H1 (cell line): ENCODE measurements around the gene GRID1. TPM values are rescaled to one million over a fixed set of nuclear protein-coding genes. Genes with fewer than 3 reads are reported as not detected.
A peak's percentile ranks its signal among the peaks of the same experiment; 100 is the strongest.

Source experiments
- CTCF ChIA-PET: fragments of 300-600 bp; sonication (Branson Sonifier 250); formaldehyde crosslinking; loops from one replicate; lab custom pipeline; 2021; ENCODE audit not compliant: partially characterized antibody; lab: Charles Lee
- POLR2A ChIA-PET: fragments of 300-600 bp; sonication (Branson Sonifier 250); formaldehyde crosslinking; loops from one replicate; lab custom pipeline; 2021; ENCODE audit warnings: inconsistent platforms; ENCODE audit not compliant: partially characterized antibody; lab: Charles Lee
- DNase-seq, 2 experiments: peaks; one replicate each; pipeline versions ENCODE4 v3.0.0 to v3.0.0-alpha.2; 2010 to 2022; ENCODE audit warnings: low spot score in 2 of 2, low read depth in 1 of 2, mixed read lengths in 1 of 2
- FAIRE-seq: peaks from 2 replicates; lab custom pipeline; 2011; peaks lifted over from hg19 to GRCh38; lab: Jason Lieb, UNC
- H2AFZ ChIP-seq: 2 replicates; pipeline ENCODE4 v1.8.1; 2012; ENCODE audit warnings: low read length, inconsistent platforms
- H2AK5ac ChIP-seq: 2 replicates; pipeline ENCODE4 v1.6.1; 2013; ENCODE audit warnings: low read depth, low read length
- H2BK120ac ChIP-seq: replicated peaks from 2 replicates; pipeline ENCODE3; 2013; ENCODE audit warnings: low read depth, low read length, inconsistent platforms
- H2BK12ac ChIP-seq: 2 replicates; pipeline ENCODE4 v1.6.1; 2013; ENCODE audit warnings: low read depth, low read length
- H2BK15ac ChIP-seq: 2 replicates; pipeline ENCODE4 v1.6.1; 2013; ENCODE audit warnings: low read length
- H2BK20ac ChIP-seq: 2 replicates; pipeline ENCODE4 v1.6.1; 2013; ENCODE audit warnings: low read length
- H2BK5ac ChIP-seq: 2 replicates; pipeline ENCODE4 v1.6.1; 2013; ENCODE audit warnings: low read depth, low read length
- H3K14ac ChIP-seq: 2 replicates; pipeline ENCODE4 v1.6.1; 2013; ENCODE audit warnings: inconsistent platforms; ENCODE audit not compliant: insufficient read length
- H3K18ac ChIP-seq: 2 replicates; pipeline ENCODE4 v1.6.1; 2013; ENCODE audit warnings: low read length; ENCODE audit errors: extremely low read depth
- H3K23ac ChIP-seq: 2 replicates; pipeline ENCODE4 v1.6.1; 2013; ENCODE audit warnings: inconsistent platforms; ENCODE audit not compliant: insufficient read length
- H3K23me2 ChIP-seq: 2 replicates; pipeline ENCODE4 v1.6.1; 2013; ENCODE audit warnings: low read depth, low read length
- H3K27ac ChIP-seq: 2 replicates; pipeline ENCODE4 v1.6.1; 2011; ENCODE audit warnings: low read depth, low read length, inconsistent platforms
- H3K27me3 ChIP-seq, 4 experiments: replicated peaks in 1 of 4; 1 replicate in 1 of 4; 2 replicates in 3 of 4; pipeline versions ENCODE4 v1.6.1 to v1.8.1; 2011 to 2013; ENCODE audit warnings: low read length in 3 of 4, mild to moderate bottlenecking in 3 of 4, inconsistent platforms in 2 of 4, mixed read lengths in 2 of 4, moderate library complexity in 1 of 4; ENCODE audit not compliant: control insufficient read depth in 3 of 4, insufficient read depth in 3 of 4; ENCODE audit errors: extremely low read depth in 1 of 4
- H3K36me3 ChIP-seq, 4 experiments: 2 replicates each; pipeline versions ENCODE4 v1.6.1 to v1.8.1; 2011 to 2013; ENCODE audit warnings: mild to moderate bottlenecking in 4 of 4, low read length in 3 of 4, moderate library complexity in 2 of 4, control low read depth in 1 of 4, inconsistent platforms in 1 of 4; ENCODE audit not compliant: insufficient read depth in 4 of 4, control insufficient read depth in 2 of 4
- H3K4ac ChIP-seq: replicated peaks from 2 replicates; pipeline ENCODE3; 2013; ENCODE audit warnings: low read length, low read depth, mixed read lengths, inconsistent platforms; ENCODE audit not compliant: insufficient read length
- H3K4me1 ChIP-seq, 4 experiments: replicated peaks in 1 of 4; 1 replicate in 1 of 4; 2 replicates in 3 of 4; pipeline versions ENCODE4 v1.6.1 to v1.8.1; 2011 to 2013; ENCODE audit warnings: low read length in 3 of 4, inconsistent platforms in 2 of 4, mixed read lengths in 1 of 4; ENCODE audit not compliant: insufficient read depth in 4 of 4, control insufficient read depth in 3 of 4
- H3K4me2 ChIP-seq, 2 experiments: 2 replicates each; pipeline versions ENCODE4 v1.6.1 to v1.8.1; 2011 to 2013; ENCODE audit warnings: low read depth in 2 of 2, low read length in 2 of 2, control low read depth in 1 of 2, inconsistent platforms in 1 of 2, mild to moderate bottlenecking in 1 of 2; ENCODE audit not compliant: insufficient read depth in 1 of 2
- H3K4me3 ChIP-seq, 4 experiments: fragments of 200-600, 300-600 bp in 1 of 4; sonication (generic), shearing (Covaris generic), sonication (Bioruptor Twin) in 1 of 4; 2 replicates each; pipeline versions ENCODE4 v1.5.1 to v1.8.1; 2011 to 2016; ENCODE audit warnings: low read length in 4 of 4, low read depth in 3 of 4, control low read depth in 2 of 4, inconsistent platforms in 2 of 4, mild to moderate bottlenecking in 2 of 4, mixed read lengths in 1 of 4, moderate library complexity in 1 of 4; ENCODE audit not compliant: insufficient read depth in 2 of 4; ENCODE audit errors: extremely low read depth in 1 of 4
- H3K56ac ChIP-seq: replicated peaks from 2 replicates; pipeline ENCODE3; 2013; ENCODE audit warnings: low read depth, mild to moderate bottlenecking, mixed read lengths, low read length, inconsistent platforms; ENCODE audit not compliant: insufficient read length
- H3K79me1 ChIP-seq: 2 replicates; pipeline ENCODE4 v1.6.1; 2013; ENCODE audit warnings: low read depth, low read length, control low read depth
- H3K79me2 ChIP-seq, 2 experiments: 2 replicates each; pipeline versions ENCODE4 v1.6.1 to v1.8.1; 2012 to 2013; ENCODE audit warnings: low read length in 2 of 2, mild to moderate bottlenecking in 2 of 2, inconsistent platforms in 1 of 2; ENCODE audit not compliant: insufficient read depth in 2 of 2, control insufficient read depth in 1 of 2
- H3K9ac ChIP-seq, 4 experiments: replicated peaks in 1 of 4; 1 replicate in 1 of 4; 2 replicates in 3 of 4; pipeline versions ENCODE4 v1.6.1 to v1.8.1; 2011 to 2013; ENCODE audit warnings: low read depth in 3 of 4, low read length in 3 of 4, control low read depth in 2 of 4, mild to moderate bottlenecking in 2 of 4, moderate library complexity in 2 of 4, inconsistent platforms in 1 of 4; ENCODE audit errors: extremely low read depth in 1 of 4
- H3K9me3 ChIP-seq, 2 experiments: 2 replicates each; pipeline versions ENCODE4 v1.6.1 to v1.8.1; 2012 to 2013; ENCODE audit warnings: mild to moderate bottlenecking in 2 of 2, moderate library complexity in 2 of 2, control low read depth in 1 of 2, inconsistent platforms in 1 of 2, low read depth in 1 of 2, low read length in 1 of 2, mixed read lengths in 1 of 2; ENCODE audit not compliant: insufficient read depth in 2 of 2
- H4K20me1 ChIP-seq, 2 experiments: replicated peaks in 1 of 2; 2 replicates each; pipeline versions ENCODE3 to v1.8.1; 2011 to 2013; ENCODE audit warnings: inconsistent platforms in 2 of 2, low read length in 2 of 2, mild to moderate bottlenecking in 1 of 2; ENCODE audit not compliant: insufficient read depth in 2 of 2, control insufficient read depth in 1 of 2
- H4K5ac ChIP-seq: 2 replicates; pipeline ENCODE4 v1.6.1; 2013; ENCODE audit warnings: low read length, low read depth, mixed read lengths, inconsistent platforms; ENCODE audit not compliant: insufficient read length
- H4K8ac ChIP-seq: 2 replicates; pipeline ENCODE4 v1.8.0; 2013; ENCODE audit warnings: mild to moderate bottlenecking, moderate library complexity, low read length, inconsistent platforms; ENCODE audit not compliant: insufficient read depth; ENCODE audit errors: extremely low read depth
- H4K91ac ChIP-seq: replicated peaks from 2 replicates; pipeline ENCODE3; 2013; ENCODE audit warnings: low read length, mixed read lengths, inconsistent platforms; ENCODE audit not compliant: insufficient read length
- BCL11A ChIP-seq, 2 experiments: IDR thresholded peaks; one replicate each; pipeline ENCODE4 v1.6.1; 2011; ENCODE audit warnings: low read depth in 2 of 2, low read length in 2 of 2, mild to moderate bottlenecking in 2 of 2
- BRCA1 ChIP-seq: IDR thresholded peaks from 2 replicates; pipeline ENCODE4 v1.6.1; 2012; ENCODE audit warnings: low read depth, low read length, improper control_type of control experiment
- CHD2 ChIP-seq: IDR thresholded peaks from 2 replicates; pipeline ENCODE4 v1.6.1; 2012; ENCODE audit warnings: low read length, improper control_type of control experiment
- KDM1A ChIP-seq: fragments of 200-600, 300-600 bp; sonication (generic); IDR thresholded peaks from 2 replicates; pipeline ENCODE4 v1.7.1; 2016; ENCODE audit warnings: mild to moderate bottlenecking, low read length, borderline replicate concordance
- KDM5A ChIP-seq: fragments of 200-600 bp; IDR thresholded peaks from 2 replicates; pipeline ENCODE4 v1.7.1; 2012; ENCODE audit warnings: mild to moderate bottlenecking, low read length, inconsistent platforms, mixed read lengths
- MAFK ChIP-seq: IDR thresholded peaks from 2 replicates; pipeline ENCODE4 v1.6.1; 2012; ENCODE audit warnings: low read depth, mild to moderate bottlenecking, improper control_type of control experiment, low read length
- NRF1 ChIP-seq: IDR thresholded peaks from 2 replicates; pipeline ENCODE4 v1.6.1; 2011; ENCODE audit warnings: mild to moderate bottlenecking, low read depth, low read length, improper control_type of control experiment
- SP1 ChIP-seq: IDR thresholded peaks from 2 replicates; pipeline ENCODE4 v1.6.1; 2011; ENCODE audit warnings: low read depth, low read length
- SP4 ChIP-seq: IDR thresholded peaks from 2 replicates; pipeline ENCODE4 v1.6.1; 2012; ENCODE audit warnings: low read length, inconsistent platforms
- TAF1 ChIP-seq: IDR thresholded peaks from 2 replicates; pipeline ENCODE4 v1.6.1; 2011; ENCODE audit warnings: mild to moderate bottlenecking, low read depth, low read length
- TAF7 ChIP-seq: optimal IDR thresholded peaks from 2 replicates; pipeline ENCODE3; 2011; ENCODE audit warnings: low read depth, mild to moderate bottlenecking, inconsistent platforms, low read length, moderate library complexity, borderline replicate concordance
- WGBS, 2 experiments: shearing (Covaris generic) in 1 of 2; methylation state at CpG; one replicate each; pipeline versions ENCODE4 v1.1.6 to v1.1.7; 2013 to 2015; ENCODE audit warnings: low lambda C conversion rate in 2 of 2, mixed read lengths in 2 of 2, inconsistent platforms in 1 of 2, low coverage in 1 of 2, missing lambda C conversion rate in 1 of 2; ENCODE audit not compliant: insufficient replicate concordance in 2 of 2, insufficient coverage in 1 of 2, insufficient read length in 1 of 2; ENCODE audit errors: extremely low coverage in 1 of 2, missing lambda C conversion rate in 1 of 2; 5-methylcytosine and 5-hydroxymethylcytosine counted together
- polyA plus RNA-seq, 7 experiments: library from polyadenylated mRNA; depleted of rRNA in 3 of 7; stranded (reverse) in 5 of 7; unstranded in 2 of 7; fragments of >200 nt in 5 of 7; fragments of 200-250 nt in 2 of 7; gene quantifications; 1 replicate in 5 of 7; 2 replicates in 1 of 7; 4 replicates in 1 of 7; pipeline versions ENCODE4 v1.2.1 to v1.2.3, GENCODE V29; 2011 to 2013; ENCODE audit warnings: missing spikeins in 2 of 7, mixed read lengths in 2 of 7
- total RNA-seq: library from RNA; stranded (reverse); fragmentation: NEBNext Ultra II Directional; extraction: Animal tissue kit (Norgen Biotek cat#: 25700); gene quantifications from 2 replicates; pipeline ENCODE4 v1.2.1, GENCODE V29; 2021
- TF ChIP-seq, protein P1 (sequence below): IDR thresholded peaks from 2 replicates; pipeline ENCODE4 v1.6.1; 2012; ENCODE audit warnings: low read length, inconsistent platforms
- TF ChIP-seq, protein P2 (sequence below): IDR thresholded peaks from 2 replicates; pipeline ENCODE4 v1.6.1; 2012; ENCODE audit warnings: inconsistent platforms

Gene GRID1
- total and polyA plus RNA-seq, 2 of the 8 experiments (the other 6 are each of a cell fraction or from before 2014, with no cell fraction given), result 0.22 to 0.30 TPM

DNA sequence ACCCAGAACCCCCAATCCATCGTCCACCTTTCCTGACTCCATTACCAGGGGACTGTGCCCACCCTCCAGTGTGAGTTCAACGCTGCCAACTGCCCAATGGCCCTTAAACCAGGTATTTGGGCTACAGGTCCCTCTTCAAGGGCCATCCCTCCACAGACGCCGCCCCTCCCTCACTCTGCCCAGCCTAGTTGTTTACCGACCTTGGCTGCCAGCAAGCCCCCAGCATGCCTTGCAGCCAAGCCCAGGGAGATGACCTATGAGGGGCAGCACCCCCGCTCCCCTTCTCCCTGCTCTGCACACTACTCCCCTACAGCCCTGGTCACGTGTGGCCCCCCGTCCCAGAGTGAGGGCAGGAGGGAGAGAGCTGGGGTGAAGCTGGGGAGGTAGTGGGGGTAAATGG is 147.3 kb downstream of the GRID1 start:
- Histone ChIP-seq H3K36me3 (no peaks in the 10 kb centered on the region), H4K8ac (peak overlapping the region; percentile 72; the same call in 1 of the 2 replicates), H4K20me1 (no peaks in the 10 kb centered on the region), H3K4me2 (no peak overlapping the region), H3K18ac (no peak overlapping the region), H3K4me1 (peaks cover 0 to 3% (median 0%) of the 10 kb centered on the region in 4 experiments; a peak in 1 of 7 replicates), H3K23me2 (no peaks in the 10 kb centered on the region), H2AFZ (no peak overlapping the region), H3K14ac (no peak overlapping the region), H3K27me3 (no peaks in the 10 kb centered on the region), H3K56ac (no peak overlapping the region), H3K79me2 (no peaks in the 10 kb centered on the region), H2BK15ac (no peak overlapping the region), H3K79me1 (no peaks in the 10 kb centered on the region), H2BK5ac (no peak overlapping the region), H2AK5ac (no peak overlapping the region), H4K5ac (no peak overlapping the region), H3K23ac (no peak overlapping the region), H4K91ac (no peak overlapping the region), H2BK12ac (no peak overlapping the region), H3K4me3 (no peak overlapping the region), H3K27ac (no peak overlapping the region), H3K9ac (no peak overlapping the region), H3K9me3 (no peaks in the 10 kb centered on the region), H2BK20ac (no peak overlapping the region), H2BK120ac (no peak overlapping the region), H3K4ac (no peak overlapping the region)
- POLR2A ChIA-PET, result no interaction called here
- CTCF ChIA-PET, result interaction anchor here (1.2 to 1.7 kb wide), 4 partner anchors 9 to 152 kb away, joined by 3 to 5 read pairs (median 4); no protein-coding TSS in a partner anchor
- no peak for FAIRE-seq
- WGBS, 2 experiments, result 80% methylated on average over 8 of the region's 8 CpGs; no CpG with 5 or more reads in 1 of the 2 experiments
- no peak for DNase-seq
- TF ChIP-seq CHD2 (no peak), NRF1 (no peak), TAF1 (no peak), KDM1A (no peak), MAFK (no peak), SP1 (no peak), BRCA1 (no peak), BCL11A (IDR thresholded peaks at IDR 0.05; ENCODE audit: low read depth in 2 of 2, low read length in 2 of 2) (no peak), SP4 (no peak), KDM5A (no peak), TAF7 (no peak)
- TF ChIP-seq, protein P1, sequence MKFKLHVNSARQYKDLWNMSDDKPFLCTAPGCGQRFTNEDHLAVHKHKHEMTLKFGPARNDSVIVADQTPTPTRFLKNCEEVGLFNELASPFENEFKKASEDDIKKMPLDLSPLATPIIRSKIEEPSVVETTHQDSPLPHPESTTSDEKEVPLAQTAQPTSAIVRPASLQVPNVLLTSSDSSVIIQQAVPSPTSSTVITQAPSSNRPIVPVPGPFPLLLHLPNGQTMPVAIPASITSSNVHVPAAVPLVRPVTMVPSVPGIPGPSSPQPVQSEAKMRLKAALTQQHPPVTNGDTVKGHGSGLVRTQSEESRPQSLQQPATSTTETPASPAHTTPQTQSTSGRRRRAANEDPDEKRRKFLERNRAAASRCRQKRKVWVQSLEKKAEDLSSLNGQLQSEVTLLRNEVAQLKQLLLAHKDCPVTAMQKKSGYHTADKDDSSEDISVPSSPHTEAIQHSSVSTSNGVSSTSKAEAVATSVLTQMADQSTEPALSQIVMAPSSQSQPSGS, result no peak
- TF ChIP-seq, protein P2, sequence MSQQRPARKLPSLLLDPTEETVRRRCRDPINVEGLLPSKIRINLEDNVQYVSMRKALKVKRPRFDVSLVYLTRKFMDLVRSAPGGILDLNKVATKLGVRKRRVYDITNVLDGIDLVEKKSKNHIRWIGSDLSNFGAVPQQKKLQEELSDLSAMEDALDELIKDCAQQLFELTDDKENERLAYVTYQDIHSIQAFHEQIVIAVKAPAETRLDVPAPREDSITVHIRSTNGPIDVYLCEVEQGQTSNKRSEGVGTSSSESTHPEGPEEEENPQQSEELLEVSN, result no peak
